GM23338 (cell line): ENCODE data around the gene EYA4. TPM values are rescaled to one million over a fixed set of nuclear protein-coding genes. Genes with fewer than 3 reads are reported as not detected.

Source experiments
- ATAC-seq: fragments of 200-7000 bp; cut with Tn5 transposase; 3 replicates; pipeline ENCODE4 v1.9.1; 2020
- DNase-seq: peaks from one replicate; pipeline ENCODE4 v3.0.0-alpha.2; 2015; ENCODE audit warnings: low spot score
- H2AFZ ChIP-seq: fragments of 200-600 bp; sonication (generic); 2 replicates; pipeline ENCODE4 v1.8.0; 2016; ENCODE audit warnings: antibody characterized with exemption, mild to moderate bottlenecking, moderate library complexity
- H3F3A ChIP-seq: fragments of 200-600 bp; sonication (generic); replicated peaks from 2 replicates; pipeline ENCODE4 v1.8.0; 2017; ENCODE audit warnings: antibody characterized with exemption, mixed run types, low read depth
- H3K27ac ChIP-seq: fragments of 200-600 bp; sonication (generic); 2 replicates; pipeline ENCODE4 v1.6.1; 2016; ENCODE audit warnings: low read depth
- H3K27me3 ChIP-seq: fragments of 200-600 bp; sonication (generic); 2 replicates; pipeline ENCODE4 v1.8.0; 2016; ENCODE audit warnings: mild to moderate bottlenecking, mixed run types, moderate library complexity; ENCODE audit not compliant: insufficient read depth
- H3K36me3 ChIP-seq: fragments of 200-600 bp; sonication (generic); 2 replicates; pipeline ENCODE4 v1.8.0; 2016; ENCODE audit warnings: mild to moderate bottlenecking; ENCODE audit not compliant: insufficient read depth
- H3K4me1 ChIP-seq: fragments of 200-600 bp; sonication (generic); 2 replicates; pipeline ENCODE4 v1.8.0; 2016; ENCODE audit warnings: mild to moderate bottlenecking, moderate library complexity; ENCODE audit not compliant: insufficient read depth
- H3K4me2 ChIP-seq: fragments of 200-600 bp; sonication (generic); 2 replicates; pipeline ENCODE4 v1.7.1; 2017; ENCODE audit warnings: mixed run types
- H3K4me3 ChIP-seq: fragments of 200-600 bp; sonication (generic); 2 replicates; pipeline ENCODE4 v1.6.1; 2016; ENCODE audit warnings: mixed run types
- H3K79me2 ChIP-seq: fragments of 200-600 bp; sonication (generic); replicated peaks from 2 replicates; pipeline ENCODE4 v1.8.0; 2017; ENCODE audit warnings: mild to moderate bottlenecking; ENCODE audit not compliant: insufficient read depth
- H3K9me2 ChIP-seq: fragments of 200-600 bp; sonication (generic); 2 replicates; pipeline ENCODE4 v1.8.0; 2017; ENCODE audit not compliant: insufficient read depth
- H4K20me1 ChIP-seq: fragments of 200-600 bp; sonication (generic); replicated peaks from 2 replicates; pipeline ENCODE4 v1.8.0; 2017; ENCODE audit warnings: mild to moderate bottlenecking; ENCODE audit not compliant: insufficient read depth
- H3K27ac Mint-ChIP-seq: 2 replicates; pipeline ENCODE4 v1.8.0; 2020; ENCODE audit warnings: inconsistent platforms, mild to moderate bottlenecking, moderate library complexity, mixed read lengths
- H3K27me3 Mint-ChIP-seq: 3 replicates; pipeline ENCODE4 v1.8.0; 2022; ENCODE audit warnings: low read depth, mild to moderate bottlenecking, moderate library complexity, mixed read lengths, inconsistent platforms; ENCODE audit not compliant: insufficient read depth, poor library complexity
- H3K36me3 Mint-ChIP-seq: 3 replicates; pipeline ENCODE4 v1.8.0; 2021; ENCODE audit warnings: low read depth, mild to moderate bottlenecking, inconsistent platforms, moderate library complexity, mixed read lengths
- H3K4me1 Mint-ChIP-seq: 3 replicates; pipeline ENCODE4 v1.8.0; 2020; ENCODE audit warnings: mild to moderate bottlenecking, inconsistent platforms, mixed read lengths
- H3K4me3 Mint-ChIP-seq: 3 replicates; pipeline ENCODE4 v1.8.0; 2021; ENCODE audit warnings: moderate library complexity, mild to moderate bottlenecking, inconsistent platforms, mixed read lengths
- H3K9me3 Mint-ChIP-seq: 3 replicates; pipeline ENCODE4 v1.8.0; 2020; ENCODE audit warnings: moderate library complexity, mild to moderate bottlenecking, inconsistent platforms, mixed read lengths
- CREB1 ChIP-seq: fragments of 250-450 bp; sonication (Bioruptor Pico); IDR thresholded peaks from 2 replicates; pipeline ENCODE4 v1.5.0; 2020; ENCODE audit warnings: low read depth, mild to moderate bottlenecking, moderate library complexity
- CTCF ChIP-seq, 2 experiments: fragments of 200-600 bp in 1 of 2; sonication (generic) in 1 of 2; conservative IDR thresholded peaks; 2 replicates each; pipeline versions ENCODE4 v1.5.1 to v1.6.1; 2016 to 2017; ENCODE audit warnings: antibody characterized with exemption in 2 of 2, low read depth in 2 of 2, mild to moderate bottlenecking in 2 of 2, moderate library complexity in 1 of 2
- EZH2 ChIP-seq: fragments of 200-600 bp; sonication (generic); IDR thresholded peaks from one replicate; pipeline ENCODE4 v1.8.0; 2017; ENCODE audit warnings: antibody characterized with exemption, mild to moderate bottlenecking, low read depth; ENCODE audit not compliant: unreplicated experiment
- NANOG ChIP-seq: IDR thresholded peaks from 2 replicates; pipeline ENCODE4 v1.6.1; 2016; ENCODE audit warnings: antibody characterized with exemption, borderline replicate concordance
- REST ChIP-seq: IDR thresholded peaks from one replicate; pipeline ENCODE4 v1.6.1; 2018; ENCODE audit warnings: antibody characterized with exemption; ENCODE audit not compliant: unreplicated experiment
- ZNF114 ChIP-seq: fragments of 250-450 bp; sonication (Bioruptor Pico); IDR thresholded peaks from 2 replicates; pipeline ENCODE4 v1.5.0; 2020; ENCODE audit warnings: mild to moderate bottlenecking, moderate library complexity
- ZNF462 ChIP-seq: fragments of 250-450 bp; sonication (Bioruptor Pico); IDR thresholded peaks from 2 replicates; pipeline ENCODE4 v1.5.0; 2020; ENCODE audit warnings: mild to moderate bottlenecking, moderate library complexity
- polyA plus RNA-seq: library from polyadenylated mRNA; unstranded; fragments of >200 nt; fragmentation: Nextera tagmentation; extraction: Ambion mirVana; gene quantifications from 2 replicates; pipeline ENCODE4 v1.2.1, GENCODE V29; 2016
- total RNA-seq: library from RNA; depleted of rRNA; stranded (reverse); fragments of >200 nt; shearing (Covaris generic); gene quantifications from 2 replicates; pipeline ENCODE4 v1.2.3, GENCODE V29; 2014

The EYA4 gene
- total and polyA plus RNA-seq, 2 experiments from 2014 or later, result 0.05 to 0.21 TPM

- TF ChIP-seq CTCF (conservative IDR thresholded peaks at IDR 0.05; ENCODE audit: low read depth in 2 of 2) (no peak), REST (no peak), NANOG (no peak), CREB1 (CRISPR knock-in tag) (no peak), EZH2 (no peak), ZNF114 (CRISPR knock-in tag) (no peak)
These were observed 92.7 kb downstream of the EYA4 start (continued) for GRCh38 chr6:133333852-133334251.

GRCh38 chr6:133337308-133337707 is 96.2 kb downstream of the EYA4 start:
- no peak overlapping the region; the same call in 1 of the 2 replicates for H3K27ac Mint-ChIP-seq
- no peak overlapping the region for H3K4me3 Mint-ChIP-seq
- Histone ChIP-seq H3K4me2 (no peak overlapping the region), H3K27me3 (no peaks in the 10 kb centered on the region), H3K4me1 (no peaks in the 10 kb centered on the region; the same call in 1 of the 2 replicates), H4K20me1 (no peaks in the 10 kb centered on the region), H3K27ac (no peak overlapping the region), H2AFZ (no peak overlapping the region), H3K36me3 (no peaks in the 10 kb centered on the region), H3K4me3 (no peak overlapping the region), H3F3A (no peaks in the 10 kb centered on the region), H3K79me2 (no peaks in the 10 kb centered on the region), H3K9me2 (no peaks in the 10 kb centered on the region)
- ATAC-seq (no peak), DNase-seq (no peak)
- no peaks in the 10 kb centered on the region for H3K27me3 Mint-ChIP-seq
- H3K36me3 Mint-ChIP-seq, result no peaks in the 10 kb centered on the region
- no peaks in the 10 kb centered on the region for H3K9me3 Mint-ChIP-seq
- no peaks in the 10 kb centered on the region for H3K4me1 Mint-ChIP-seq
- TF ChIP-seq ZNF462 (CRISPR knock-in tag), result no peak
- TF ChIP-seq EZH2, result no peak
- TF ChIP-seq CTCF (conservative IDR thresholded peaks at IDR 0.05; ENCODE audit: low read depth in 2 of 2), result no peak
